GM12878 (cell line): ENCODE data around the gene ORAI1. TPM values are rescaled to one million over a fixed set of nuclear protein-coding genes. Genes with fewer than 3 reads are reported as not detected.
"Not testable (repeated sequence)": the region's sequence is repeated elsewhere in the genome, so short reads cannot be mapped to it uniquely, and the experiment has no call there.

Experiments
- ATAC-seq: fragments of 200-7000 bp; cut with Tn5 transposase; 3 replicates; pipeline ENCODE4 v1.9.1; 2020; ENCODE audit warnings: mild to moderate bottlenecking, moderate library complexity
- BruUV-seq: library from RNA; stranded (reverse); fragments of 400-500 nt; replicated peaks from 2 replicates; lab custom pipeline; 2021; lab: Mats Ljungman, UMichigan
- CTCF ChIA-PET: fragments of 300-600 bp; sonication (Branson Sonifier 250); formaldehyde crosslinking; extraction: SDS; loops from one replicate; lab custom pipeline; 2021; ENCODE audit warnings: inconsistent platforms; lab: Yijun Ruan, JAX
- POLR2A ChIA-PET: fragments of 350-600 bp; formaldehyde crosslinking; extraction: SDS; loops from one replicate; lab custom pipeline; 2021; ENCODE audit warnings: inconsistent platforms; lab: Charles Lee
- RAD21 ChIA-PET: fragments of 300-600 bp; sonication (Branson Sonifier 250); formaldehyde crosslinking; loops from one replicate; lab custom pipeline; 2023; ENCODE audit warnings: antibody characterized with exemption; ENCODE audit not compliant: unreplicated experiment; lab: Charles Lee
- SMC1A ChIA-PET: fragments of 300-600 bp; sonication (Branson Sonifier 250); formaldehyde crosslinking; loops from one replicate; lab custom pipeline; 2023; ENCODE audit not compliant: unreplicated experiment, uncharacterized antibody; lab: Charles Lee
- DNase-seq: peaks from one replicate; pipeline ENCODE4 v3.0.0-alpha.2; 2011; ENCODE audit warnings: low read depth, low spot score
- FAIRE-seq: peaks from 3 replicates; lab custom pipeline; 2011; peaks lifted over from hg19 to GRCh38; lab: Jason Lieb, UNC
- H2AFZ ChIP-seq: 2 replicates; pipeline ENCODE4 v1.6.0; 2011; ENCODE audit warnings: low read depth, low read length, control low read depth; ENCODE audit not compliant: control insufficient read depth
- H3K27ac ChIP-seq: 2 replicates; pipeline ENCODE4 v1.5.1; 2011; ENCODE audit warnings: control low read depth; ENCODE audit not compliant: control insufficient read depth, insufficient read depth
- H3K27me3 ChIP-seq, 2 experiments: replicated peaks in 1 of 2; 2 replicates each; pipeline versions ENCODE4 v1.6.0 to v1.6.1; 2011; ENCODE audit warnings: low read length in 1 of 2; ENCODE audit not compliant: control insufficient read depth in 2 of 2, insufficient read depth in 2 of 2
- H3K36me3 ChIP-seq, 2 experiments: 2 replicates each; pipeline ENCODE4 v1.5.1; 2011; ENCODE audit warnings: low read length in 1 of 2; ENCODE audit not compliant: control insufficient read depth in 2 of 2, insufficient read depth in 2 of 2
- H3K4me1 ChIP-seq: 2 replicates; pipeline ENCODE4 v1.6.1; 2011; ENCODE audit warnings: mild to moderate bottlenecking, low read length, moderate library complexity, mixed read lengths; ENCODE audit not compliant: control insufficient read depth, insufficient read depth
- H3K4me2 ChIP-seq: 2 replicates; pipeline ENCODE4 v1.6.0; 2011; ENCODE audit warnings: control low read depth; ENCODE audit not compliant: control insufficient read depth, insufficient read depth
- H3K4me3 ChIP-seq: fragments of 200-600 bp; sonication (generic); 2 replicates; pipeline ENCODE4 v1.5.1; 2016
- H3K79me2 ChIP-seq: 2 replicates; pipeline ENCODE4 v1.6.0; 2011; ENCODE audit warnings: low read length; ENCODE audit not compliant: control insufficient read depth, insufficient read depth
- H3K9ac ChIP-seq: 2 replicates; pipeline ENCODE4 v1.8.0; 2011; ENCODE audit warnings: low read length, control low read depth, mixed read lengths; ENCODE audit not compliant: control insufficient read depth, insufficient read depth
- H3K9me3 ChIP-seq: replicated peaks from 3 replicates; pipeline ENCODE4 v1.5.1; 2011; ENCODE audit warnings: mild to moderate bottlenecking, low read length; ENCODE audit not compliant: control insufficient read depth, insufficient read depth
- H4K20me1 ChIP-seq: 2 replicates; pipeline ENCODE4 v1.6.0; 2011; ENCODE audit not compliant: control insufficient read depth, insufficient read depth
- IKZF2 ChIP-seq, 2 experiments: fragments of 450-650 bp; IDR thresholded peaks; 2 replicates each; pipeline ENCODE4 v1.6.1; 2017; ENCODE audit warnings: mild to moderate bottlenecking in 2 of 2, moderate library complexity in 2 of 2
- MXI1 ChIP-seq: fragments of 150-350 bp; IDR thresholded peaks from 2 replicates; pipeline ENCODE4 v1.6.1; 2011; ENCODE audit warnings: low read depth, mild to moderate bottlenecking, inconsistent platforms, low read length, improper control_type of control experiment
- YY1 ChIP-seq: IDR thresholded peaks from 2 replicates; pipeline ENCODE4 v1.6.1; 2011; ENCODE audit warnings: low read depth, mild to moderate bottlenecking, low read length
- WGBS: methylation state at CpG from one replicate; pipeline ENCODE4 v1.1.6; 2016; ENCODE audit warnings: low lambda C conversion rate; ENCODE audit not compliant: insufficient replicate concordance, insufficient coverage; ENCODE audit errors: missing lambda C conversion rate; 5-methylcytosine and 5-hydroxymethylcytosine counted together
- in situ Hi-C: fragments of 300-500 bp; cut with MboI; formaldehyde crosslinking; loops from 9 replicates; pipeline ENCODE4 v1.14.3; 2018; ENCODE audit warnings: mixed read lengths
- intact Hi-C: fragments of 100-400 bp; cut with micrococcal nuclease; formaldehyde crosslinking; loops from one replicate; pipeline ENCODE4 v1.14.2; 2022; ENCODE audit not compliant: unreplicated experiment
- polyA plus RNA-seq, 11 experiments: library from polyadenylated mRNA; depleted of rRNA in 4 of 11; unstranded in 6 of 11; stranded (reverse) in 5 of 11; fragments of >200 nt; fragmentation: Nextera tagmentation in 4 of 11; fragmentation: Illumina TruSeq in 1 of 11; extraction: Ambion mirVana in 4 of 11; extraction: Trizol in 1 of 11; gene quantifications; 1 replicate in 1 of 11; 2 replicates in 10 of 11; pipeline versions ENCODE4 v1.2.1 to v1.2.3, GENCODE V29; 2011 to 2016; ENCODE audit warnings: inconsistent platforms in 2 of 11, missing spikeins in 2 of 11, low read depth in 1 of 11
- total RNA-seq, 4 experiments: library from RNA; depleted of rRNA in 3 of 4; stranded (reverse); fragments of >200 nt in 3 of 4; fragmentation: Illumina TruSeq in 1 of 4; extraction: Trizol in 1 of 4; gene quantifications; 2 replicates each; pipeline versions ENCODE4 v1.2.1 to v1.2.3, GENCODE V29; 2013 to 2021
- TF ChIP-seq, protein P1 (sequence below): fragments of 450-650 bp; IDR thresholded peaks from 2 replicates; pipeline ENCODE4 v1.6.1; 2018; ENCODE audit warnings: borderline replicate concordance, mild to moderate bottlenecking; ENCODE audit not compliant: partially characterized antibody

ORAI1 gene
- total and polyA plus RNA-seq, 10 of the 15 experiments (the other 5 are each of a cell fraction or from before 2014, with no cell fraction given): 5.5 to 33.1 (median 11.8) TPM

DNA sequence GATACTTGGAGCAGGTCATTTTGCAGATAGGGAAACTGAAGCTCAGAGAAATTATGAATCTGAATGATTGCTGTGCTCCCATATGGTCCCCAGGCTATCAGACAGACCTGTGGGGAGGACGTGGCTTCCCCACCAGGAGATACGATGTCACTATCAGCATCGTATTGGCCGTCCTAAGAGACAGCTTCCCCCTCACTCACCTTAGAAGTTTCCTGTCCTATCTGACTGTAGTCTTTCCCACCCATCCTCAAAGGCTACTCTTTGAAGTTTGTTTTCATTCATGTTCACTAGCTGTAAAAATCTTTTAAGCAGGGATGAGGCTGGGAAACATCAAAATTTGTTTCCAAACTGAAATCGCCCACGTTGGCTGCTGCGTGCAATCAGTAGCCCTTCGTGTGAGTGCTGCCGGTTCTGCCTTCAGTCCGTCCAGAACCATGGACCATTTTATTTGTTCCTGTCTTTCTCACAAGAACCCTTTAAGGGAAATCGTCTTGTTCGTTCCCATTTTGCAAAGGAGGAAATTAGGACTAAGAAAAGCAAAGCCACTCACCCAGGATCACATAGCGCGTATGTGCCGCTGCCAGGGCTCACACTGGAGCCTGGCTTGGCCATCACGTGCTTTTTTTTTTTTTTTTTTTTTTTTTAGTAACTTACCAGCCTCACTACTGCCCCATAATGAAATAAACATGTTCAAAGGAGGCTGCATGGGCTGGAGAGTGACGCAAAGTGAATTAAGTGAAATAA, 44.5 kb upstream of the ORAI1 start (continued):
- TF ChIP-seq, protein P1, sequence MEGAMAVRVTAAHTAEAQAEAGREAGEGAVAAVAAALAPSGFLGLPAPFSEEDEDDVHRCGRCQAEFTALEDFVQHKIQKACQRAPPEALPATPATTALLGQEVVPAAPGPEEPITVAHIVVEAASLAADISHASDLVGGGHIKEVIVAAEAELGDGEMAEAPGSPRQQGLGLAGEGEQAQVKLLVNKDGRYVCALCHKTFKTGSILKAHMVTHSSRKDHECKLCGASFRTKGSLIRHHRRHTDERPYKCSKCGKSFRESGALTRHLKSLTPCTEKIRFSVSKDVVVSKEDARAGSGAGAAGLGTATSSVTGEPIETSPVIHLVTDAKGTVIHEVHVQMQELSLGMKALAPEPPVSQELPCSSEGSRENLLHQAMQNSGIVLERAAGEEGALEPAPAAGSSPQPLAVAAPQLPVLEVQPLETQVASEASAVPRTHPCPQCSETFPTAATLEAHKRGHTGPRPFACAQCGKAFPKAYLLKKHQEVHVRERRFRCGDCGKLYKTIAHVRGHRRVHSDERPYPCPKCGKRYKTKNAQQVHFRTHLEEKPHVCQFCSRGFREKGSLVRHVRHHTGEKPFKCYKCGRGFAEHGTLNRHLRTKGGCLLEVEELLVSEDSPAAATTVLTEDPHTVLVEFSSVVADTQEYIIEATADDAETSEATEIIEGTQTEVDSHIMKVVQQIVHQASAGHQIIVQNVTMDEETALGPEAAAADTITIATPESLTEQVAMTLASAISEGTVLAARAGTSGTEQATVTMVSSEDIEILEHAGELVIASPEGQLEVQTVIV: no peak

DNA sequence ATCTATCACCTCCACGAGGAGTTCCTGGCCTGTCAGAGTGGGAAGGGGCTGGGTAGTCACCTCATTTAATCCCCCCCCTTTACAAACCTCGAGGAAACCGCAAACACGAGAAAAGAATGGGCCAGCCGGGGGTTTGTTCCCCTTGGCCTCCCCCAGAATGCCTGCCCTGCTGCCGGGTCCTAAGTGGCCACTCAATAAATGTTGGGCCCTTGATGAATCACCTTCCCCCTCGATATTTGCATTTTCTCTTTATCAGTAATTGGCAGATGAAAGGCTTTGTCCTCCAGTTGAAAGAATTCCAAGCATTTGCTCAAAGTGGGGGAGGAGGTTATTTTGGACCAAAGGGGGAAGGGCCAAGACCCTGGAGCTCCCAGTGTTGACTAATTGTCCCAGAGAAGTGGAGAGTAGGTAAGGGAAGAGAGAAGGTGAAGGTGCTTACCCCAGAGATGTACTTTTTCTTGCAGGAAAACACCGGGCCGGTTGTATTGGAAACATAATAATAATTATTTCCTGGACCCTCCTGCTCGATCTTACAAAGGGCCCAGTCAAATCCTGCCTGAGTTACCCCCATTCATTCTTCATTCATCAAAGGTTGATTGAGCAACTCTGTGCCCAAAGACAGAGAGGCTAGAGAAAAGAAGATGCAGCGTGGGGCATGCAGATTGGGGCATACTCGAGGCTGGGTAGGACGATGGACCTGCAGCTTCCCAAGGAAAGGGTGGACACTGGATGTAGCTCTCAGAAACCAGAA, 43.6 kb upstream of the ORAI1 start:
- RAD21 ChIA-PET: interaction anchor here (0.8 to 2.2 kb wide), 6 partner anchors 30 to 212 kb away, joined by 3 to 10 read pairs (median 4); no protein-coding TSS in a partner anchor
- Histone ChIP-seq H3K27me3 (no peaks in the 10 kb centered on the region), H3K9ac (no peak overlapping the region; the same call in 1 of the 2 replicates), H3K4me2 (peak overlapping the region; percentile 59), H3K36me3 (no peaks in the 10 kb centered on the region), H3K4me1 (peaks cover 11% of the 10 kb centered on the region)
- POLR2A ChIA-PET: interaction anchor here (0.5 to 8.1 kb wide), 4 partner anchors 31 to 84 kb away, joined by 6 to 87 read pairs (median 8); no protein-coding TSS in a partner anchor
- TF ChIP-seq MXI1 (no peak), YY1 (0 out of 2 replicates have a peak, but pooled peaks have one; percentile 2), IKZF2 (IDR thresholded peaks at IDR 0.05) (0 out of 4 replicates have a peak, but pooled peaks of 1 of the 2 experiments have one; percentile 18)
- TF ChIP-seq, all 136 proteins: peak for 2
- FAIRE-seq: no peak
- peak overlapping the region; percentile 50; the same call in 1 of the 2 replicates for H3K4me3 ChIP-seq
- in situ Hi-C loops (no loop called here), intact Hi-C loops (no loop called here)
- H2AFZ ChIP-seq: no peak overlapping the region; the same call in 1 of the 2 replicates
- TSS peak; percentile 72 for BruUV-seq
- 51% methylated on average over 13 of the region's 13 CpGs for WGBS
- no peak overlapping the region for H3K27ac ChIP-seq
- SMC1A ChIA-PET: interaction anchor here (1.0 to 7.3 kb wide), 9 partner anchors 16 to 62 kb away, joined by 3 to 40 read pairs (median 4); partner anchors contain the start of gene ORAI1
- peaks cover 11% of the 10 kb centered on the region for H3K79me2 ChIP-seq
- CTCF ChIA-PET: interaction anchor here (0.8 to 2.4 kb wide), 5 partner anchors 23 to 82 kb away, joined by 3 to 7 read pairs (median 4); partner anchors contain the start of gene ORAI1
- no peak for DNase-seq
- H3K9me3 ChIP-seq: no peaks in the 10 kb centered on the region
- H4K20me1 ChIP-seq: no peaks in the 10 kb centered on the region
- no peak for ATAC-seq

DNA sequence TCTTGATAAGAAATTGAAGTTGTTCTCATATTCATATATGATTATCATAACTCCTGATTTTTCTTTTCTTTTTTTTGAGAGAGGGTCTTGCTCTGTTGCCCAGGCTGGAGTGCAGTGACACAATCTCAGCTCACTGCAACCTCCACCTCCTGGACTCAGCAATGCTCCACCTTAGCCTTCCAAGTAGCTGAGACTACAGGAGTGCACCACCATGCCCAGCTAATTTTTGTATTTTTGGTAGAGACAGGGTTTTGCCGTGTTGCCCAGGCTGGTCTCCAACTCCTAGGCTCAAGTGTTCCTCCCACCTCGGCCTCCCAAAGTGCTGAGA, 43.0 kb upstream of the ORAI1 start:
- ATAC-seq, H4K20me1 ChIP-seq, BruUV-seq, H3K9ac ChIP-seq, H3K4me3 ChIP-seq, H3K9me3 ChIP-seq, FAIRE-seq, H3K27ac ChIP-seq, H2AFZ ChIP-seq, H3K27me3 ChIP-seq, H3K4me2 ChIP-seq, in situ Hi-C loops, intact Hi-C loops, DNase-seq, H3K4me1 ChIP-seq, H3K36me3 ChIP-seq: not testable (repeated sequence)
- H3K79me2 ChIP-seq: peaks cover 11% of the 10 kb centered on the region
- RAD21 ChIA-PET: interaction anchor here (0.8 to 2.2 kb wide), 7 partner anchors 30 to 211 kb away, joined by 3 to 10 read pairs (median 4); no protein-coding TSS in a partner anchor
- CTCF ChIA-PET: interaction anchor here (0.8 to 2.4 kb wide), 8 partner anchors 24 to 88 kb away, joined by 3 to 7 read pairs (median 4); partner anchors contain the start of gene ORAI1
- WGBS: 66% methylated on average over 2 of the region's 2 CpGs
- POLR2A ChIA-PET: interaction anchor here (0.5 to 8.1 kb wide), 4 partner anchors 32 to 67 kb away, joined by 4 to 87 read pairs (median 8); no protein-coding TSS in a partner anchor
- SMC1A ChIA-PET: interaction anchor here (0.6 to 1.6 kb wide), 9 partner anchors 15 to 49 kb away, joined by 3 to 7 read pairs (median 3); partner anchors contain the start of gene ORAI1
